ENCODE data around the gene HNMT. TPM values are rescaled to one million over a fixed set of nuclear protein-coding genes. Genes with fewer than 3 reads are reported as not detected.
A peak's percentile ranks its signal among the peaks of the same experiment; 100 is the strongest.

HNMT gene
- total and polyA plus RNA-seq, 2 of the 13 experiments (the other 11 are each of a cell fraction or from before 2014, with no cell fraction given), result 279 to 309 TPM

- TF ChIP-seq GMEB2 (CRISPR knock-in tag; IDR thresholded peaks at IDR 0.05; ENCODE audit: low read depth), result no peak
- TF ChIP-seq RFX5 (IDR thresholded peaks at IDR 0.05; ENCODE audit: low read depth, low read length), result no peak
- TF ChIP-seq ESRRA (CRISPR knock-in tag; IDR thresholded peaks at IDR 0.05; ENCODE audit: low read depth), result peak; percentile 93
- no peak for TF ChIP-seq CENPBD1 (CRISPR knock-in tag; IDR thresholded peaks at IDR 0.05; ENCODE audit: borderline replicate concordance, low read depth)
- no peak; the same call in 1 of the 2 replicates for TF ChIP-seq NFYC (CRISPR knock-in tag; IDR thresholded peaks at IDR 0.05)
- TF ChIP-seq ZHX1 (CRISPR knock-in tag; IDR thresholded peaks at IDR 0.05; ENCODE audit: low read depth), result no peak; the same call in 1 of the 2 replicates
- peak; percentile 98 for TF ChIP-seq NCOA2 (CRISPR knock-in tag; IDR thresholded peaks at IDR 0.05)
- peak; percentile 83; the same call in 1 of the 2 replicates for TF ChIP-seq HOXA3 (CRISPR knock-in tag; IDR thresholded peaks at IDR 0.05)
- TF ChIP-seq ZBTB2 (CRISPR knock-in tag; IDR thresholded peaks at IDR 0.05; ENCODE audit: low read depth), result no peak
- TF ChIP-seq RXRB (CRISPR knock-in tag; IDR thresholded peaks at IDR 0.05; ENCODE audit: borderline replicate concordance), result peak; percentile 98
- peak; percentile 41; the same call in 1 of the 2 replicates for TF ChIP-seq ZNF670 (CRISPR knock-in tag; IDR thresholded peaks at IDR 0.05; ENCODE audit: borderline replicate concordance)
- TF ChIP-seq KDM5B (CRISPR knock-in tag; IDR thresholded peaks at IDR 0.05; ENCODE audit: borderline replicate concordance), result no peak
- TF ChIP-seq ZNF75D (CRISPR knock-in tag; IDR thresholded peaks at IDR 0.05; ENCODE audit: borderline replicate concordance), result no peak
- TF ChIP-seq ZNF552 (CRISPR knock-in tag; IDR thresholded peaks at IDR 0.05; ENCODE audit: borderline replicate concordance), result no peak
- peak; percentile 82 for TF ChIP-seq CCDC6 (CRISPR knock-in tag; IDR thresholded peaks at IDR 0.05)
- no peak for TF ChIP-seq ZNF496 (CRISPR knock-in tag; IDR thresholded peaks at IDR 0.05; ENCODE audit: insufficient replicate concordance)
- no peak for TF ChIP-seq ZNF432 (CRISPR knock-in tag; IDR thresholded peaks at IDR 0.05; ENCODE audit: borderline replicate concordance)
- no peak for TF ChIP-seq ATF5 (CRISPR knock-in tag; IDR thresholded peaks at IDR 0.05; ENCODE audit: low read depth)
- no peak for TF ChIP-seq SCMH1 (CRISPR knock-in tag; IDR thresholded peaks at IDR 0.05; ENCODE audit: borderline replicate concordance)
- TF ChIP-seq HCFC1 (IDR thresholded peaks at IDR 0.05; ENCODE audit: low read depth, low read length), result no peak
- no peak for TF ChIP-seq NCOA5 (CRISPR knock-in tag; IDR thresholded peaks at IDR 0.05)
- TF ChIP-seq ZNF317 (CRISPR knock-in tag; IDR thresholded peaks at IDR 0.05), result 0 out of 2 replicates have a peak, but pooled peaks have one; percentile 67
These were observed 21.2 kb upstream of the HNMT start (continued) for GRCh38 chr2:137942833-137943677.

All from HepG2 (cell line).